Stimulated activated naive B cell treated with anti-CD40 and anti-IgM and Interleukin-4, amounts not matched to agents 10 μg/mL and 1 μg/mL and 100 μg/mL, for 72 hours (primary cell): Measurements from ENCODE around the gene FGF10.

Source experiments
- ATAC-seq, 2 donors: fragments of 150-1000 bp; cut with Tn5 transposase; replicated peaks; 2 replicates each; pipeline ENCODE4 v1.10.0; 2021; ENCODE audit warnings: moderate library complexity in 1 of 2
- DNase-seq: peaks from one replicate; pipeline ENCODE4 v3.0.0; 2021
- H3K27ac Mint-ChIP-seq: one replicate; pipeline ENCODE4 v1.8.0; 2022; ENCODE audit warnings: mild to moderate bottlenecking, mixed read lengths
- H3K27me3 Mint-ChIP-seq, 2 donors: one replicate each; pipeline ENCODE4 v1.8.0; 2022; ENCODE audit warnings: mixed read lengths in 2 of 2
- H3K36me3 Mint-ChIP-seq, 2 donors: one replicate each; pipeline ENCODE4 v1.8.0; 2022; ENCODE audit warnings: mixed read lengths in 2 of 2, mild to moderate bottlenecking in 1 of 2
- H3K4me1 Mint-ChIP-seq, 2 donors: one replicate each; pipeline ENCODE4 v1.8.0; 2022; ENCODE audit warnings: mixed read lengths in 2 of 2, mild to moderate bottlenecking in 1 of 2
- H3K4me3 Mint-ChIP-seq, 2 donors: one replicate each; pipeline ENCODE4 v1.8.0; 2022; ENCODE audit warnings: mild to moderate bottlenecking in 2 of 2, mixed read lengths in 2 of 2, moderate library complexity in 1 of 2
- H3K9me3 Mint-ChIP-seq, 2 donors: one replicate each; pipeline ENCODE4 v1.8.0; 2022; ENCODE audit warnings: mixed read lengths in 2 of 2, mild to moderate bottlenecking in 1 of 2

The FGF10 gene

GRCh38 chr5:44382894-44383293, 6.3 kb downstream of the FGF10 start:
- Mint-ChIP-seq H3K36me3 (no peaks in the 10 kb centered on the region), H3K4me1 (peaks cover 0 to 2% of the 10 kb centered on the region in 2 donors), H3K27me3 (peaks cover 10 to 11% of the 10 kb centered on the region in 2 donors), H3K9me3 (peaks cover 0 to 5% of the 10 kb centered on the region in 2 donors), H3K27ac (no peak overlapping the region), H3K4me3 (no peak overlapping the region)
- ATAC-seq (no peak), DNase-seq (no peak)

DNA sequence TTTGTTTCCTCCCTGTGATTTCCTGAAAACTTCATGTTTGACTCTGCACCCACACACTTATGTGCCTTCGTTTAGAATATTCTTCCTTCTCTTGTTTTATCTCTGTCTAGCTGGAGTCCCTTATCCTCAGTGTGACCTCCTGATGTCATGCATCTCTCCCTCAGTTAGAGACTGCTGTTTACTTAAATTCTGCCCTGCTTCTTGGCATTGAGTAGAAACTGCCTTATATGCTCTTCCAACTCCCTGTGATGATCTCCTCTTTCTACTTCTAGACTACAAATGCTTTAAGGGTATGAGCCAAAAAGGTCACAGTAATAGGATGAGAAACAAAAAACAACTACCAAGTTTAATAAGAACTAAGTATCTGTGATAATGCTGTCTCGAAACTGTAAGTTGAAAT, 12.2 kb downstream of the FGF10 start:
- Mint-ChIP-seq H3K4me3 (no peak overlapping the region), H3K36me3 (no peaks in the 10 kb centered on the region), H3K9me3 (peaks cover 2 to 5% of the 10 kb centered on the region in 2 donors), H3K27ac (no peak overlapping the region), H3K27me3 (no peaks in the 10 kb centered on the region), H3K4me1 (no peaks in the 10 kb centered on the region)
- DNase-seq (no peak), ATAC-seq (no peak)

- DNase-seq (no peak), ATAC-seq (no peak)
- H3K27me3 Mint-ChIP-seq = no peaks in the 10 kb centered on the region
- peaks cover 0 to 6% of the 10 kb centered on the region in 2 donors for H3K9me3 Mint-ChIP-seq
- H3K36me3 Mint-ChIP-seq = no peaks in the 10 kb centered on the region
- no peak overlapping the region for H3K4me3 Mint-ChIP-seq
- no peaks in the 10 kb centered on the region for H3K4me1 Mint-ChIP-seq
- H3K27ac Mint-ChIP-seq = no peak overlapping the region
Observed at GRCh38 chr5:44372028-44372427, 17.2 kb downstream of the FGF10 start.

DNA sequence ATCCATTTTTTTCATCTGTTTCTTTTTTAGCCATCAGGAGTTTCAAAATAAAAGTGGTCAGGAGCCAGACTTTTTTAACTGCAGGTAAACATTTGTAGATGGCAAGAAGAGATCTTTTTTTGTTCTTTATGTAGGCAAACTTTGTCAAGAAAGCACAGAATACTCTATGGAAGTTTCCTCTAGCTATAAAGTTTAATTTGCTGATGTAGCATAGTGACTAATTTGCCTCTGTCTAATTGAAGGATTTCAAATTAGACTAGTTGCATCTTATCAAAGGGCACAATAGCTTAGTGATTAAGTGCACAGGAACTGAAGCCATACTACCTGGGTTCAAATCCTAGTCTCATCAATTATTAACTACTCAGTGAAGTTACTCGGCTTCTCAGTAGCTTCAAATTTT, 22.0 kb downstream of the FGF10 start:
- Mint-ChIP-seq H3K27ac (no peak overlapping the region), H3K27me3 (no peaks in the 10 kb centered on the region), H3K4me3 (no peak overlapping the region), H3K36me3 (no peaks in the 10 kb centered on the region), H3K4me1 (no peaks in the 10 kb centered on the region), H3K9me3 (peaks cover 0 to 3% of the 10 kb centered on the region in 2 donors)
- DNase-seq (no peak), ATAC-seq (no peak)

DNA sequence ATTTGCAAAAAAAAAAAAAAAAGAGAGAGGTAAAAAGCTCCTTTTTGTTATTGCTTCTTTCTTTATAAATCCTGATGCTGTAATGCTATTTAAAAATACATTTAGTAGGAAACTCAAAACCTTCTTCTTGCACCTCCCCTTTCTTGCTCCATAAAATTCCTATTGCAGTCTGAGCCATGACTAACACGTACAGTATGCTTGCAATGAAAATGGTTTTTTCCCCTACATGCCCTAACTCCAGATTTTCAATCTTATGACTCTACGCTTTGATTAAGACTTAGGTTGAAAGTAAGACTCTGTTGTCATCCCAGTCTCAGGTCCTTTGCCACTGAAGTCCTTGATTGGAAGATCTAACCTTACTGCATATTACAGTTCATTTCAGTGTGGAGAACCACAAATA, 23.9 kb downstream of the FGF10 start:
- no peaks in the 10 kb centered on the region for H3K27me3 Mint-ChIP-seq
- peaks cover 0 to 2% of the 10 kb centered on the region in 2 donors for H3K9me3 Mint-ChIP-seq
- H3K4me1 Mint-ChIP-seq = no peaks in the 10 kb centered on the region
- H3K36me3 Mint-ChIP-seq = no peaks in the 10 kb centered on the region
- no peak overlapping the region for H3K4me3 Mint-ChIP-seq
- no peak for ATAC-seq
- H3K27ac Mint-ChIP-seq = no peak overlapping the region
- DNase-seq = no peak

DNA sequence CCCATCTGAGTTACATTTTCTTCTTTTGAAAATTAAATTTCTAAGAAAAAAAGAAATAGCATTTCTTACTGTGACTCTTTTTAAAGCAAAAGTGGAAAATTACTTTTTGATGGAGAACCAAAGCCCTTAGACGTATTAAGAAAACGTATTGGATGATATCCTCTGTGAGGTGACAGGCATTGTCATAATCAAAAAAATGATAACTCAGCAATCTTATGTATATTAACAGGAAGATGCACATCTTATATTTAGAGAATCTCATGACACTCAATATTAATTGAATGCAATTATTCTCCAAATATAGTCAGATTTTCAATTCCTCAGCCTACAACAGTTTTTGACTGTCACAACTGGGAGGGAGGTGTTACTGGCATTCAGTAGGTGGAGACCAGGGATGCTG, 25.1 kb downstream of the FGF10 start:
- Mint-ChIP-seq H3K9me3 (no peaks in the 10 kb centered on the region), H3K36me3 (no peaks in the 10 kb centered on the region), H3K27ac (no peak overlapping the region), H3K4me1 (no peaks in the 10 kb centered on the region), H3K27me3 (no peaks in the 10 kb centered on the region), H3K4me3 (no peak overlapping the region)
- DNase-seq = no peak
- ATAC-seq = no peak

- Mint-ChIP-seq H3K4me1 (no peaks in the 10 kb centered on the region), H3K4me3 (no peak overlapping the region), H3K27me3 (no peaks in the 10 kb centered on the region), H3K27ac (no peak overlapping the region), H3K36me3 (no peaks in the 10 kb centered on the region), H3K9me3 (no peaks in the 10 kb centered on the region)
- ATAC-seq (no peak), DNase-seq (no peak)
Observed at GRCh38 chr5:44361342-44362001, 27.7 kb downstream of the FGF10 start.

GRCh38 chr5:44360919-44361318, 28.3 kb downstream of the FGF10 start:
- Mint-ChIP-seq H3K27ac (no peak overlapping the region), H3K4me3 (no peak overlapping the region), H3K27me3 (no peaks in the 10 kb centered on the region), H3K4me1 (no peaks in the 10 kb centered on the region), H3K36me3 (no peaks in the 10 kb centered on the region), H3K9me3 (no peaks in the 10 kb centered on the region)
- DNase-seq = no peak
- ATAC-seq = no peak

- no peak for ATAC-seq
- Mint-ChIP-seq H3K36me3 (no peaks in the 10 kb centered on the region), H3K4me1 (no peaks in the 10 kb centered on the region), H3K27ac (no peak overlapping the region), H3K4me3 (no peak overlapping the region), H3K27me3 (no peaks in the 10 kb centered on the region), H3K9me3 (no peaks in the 10 kb centered on the region)
- DNase-seq = no peak
Observed at GRCh38 chr5:44358421-44358820, 30.8 kb downstream of the FGF10 start.

GRCh38 chr5:44356231-44356630, 33.0 kb downstream of the FGF10 start:
- no peaks in the 10 kb centered on the region for H3K27me3 Mint-ChIP-seq
- H3K27ac Mint-ChIP-seq = no peak overlapping the region
- no peak overlapping the region for H3K4me3 Mint-ChIP-seq
- H3K9me3 Mint-ChIP-seq = no peaks in the 10 kb centered on the region
- no peak for DNase-seq
- H3K36me3 Mint-ChIP-seq = no peaks in the 10 kb centered on the region
- ATAC-seq = no peak
- H3K4me1 Mint-ChIP-seq = no peaks in the 10 kb centered on the region

- Mint-ChIP-seq H3K9me3 (no peaks in the 10 kb centered on the region), H3K36me3 (no peaks in the 10 kb centered on the region), H3K27me3 (no peaks in the 10 kb centered on the region), H3K4me3 (no peak overlapping the region), H3K4me1 (no peaks in the 10 kb centered on the region), H3K27ac (no peak overlapping the region)
- ATAC-seq (no peak), DNase-seq (no peak)
Observed at GRCh38 chr5:44345871-44346270, 43.3 kb downstream of the FGF10 start.

- Mint-ChIP-seq H3K9me3 (no peaks in the 10 kb centered on the region), H3K27me3 (no peaks in the 10 kb centered on the region), H3K36me3 (no peaks in the 10 kb centered on the region), H3K27ac (peak overlapping the region; percentile 25), H3K4me1 (no peaks in the 10 kb centered on the region), H3K4me3 (no peak overlapping the region)
- DNase-seq = no peak
- ATAC-seq = peak; percentile 61 to 76
Observed at GRCh38 chr5:44336708-44337107, 52.5 kb downstream of the FGF10 start.

DNA sequence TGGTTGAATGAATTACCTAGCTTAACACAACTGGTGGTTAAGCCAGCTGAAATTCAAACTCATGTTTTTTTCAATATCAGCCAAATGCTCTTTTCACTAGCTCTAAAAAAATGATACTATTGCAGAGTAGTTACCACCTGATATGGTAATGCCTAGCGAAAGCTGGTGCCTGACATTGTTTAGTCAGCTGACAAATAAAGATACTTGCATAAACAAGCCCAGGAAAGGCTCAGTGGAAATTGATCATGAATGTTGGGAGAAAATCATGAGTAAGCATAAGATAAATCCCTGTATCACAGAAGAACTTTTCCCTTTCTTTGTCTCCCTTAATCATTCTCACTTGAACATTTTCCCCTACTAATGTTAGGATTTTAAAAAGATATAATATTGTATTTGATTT, 54.6 kb downstream of the FGF10 start:
- Mint-ChIP-seq H3K36me3 (no peaks in the 10 kb centered on the region), H3K4me3 (no peak overlapping the region), H3K27me3 (no peaks in the 10 kb centered on the region), H3K4me1 (no peaks in the 10 kb centered on the region), H3K9me3 (no peaks in the 10 kb centered on the region), H3K27ac (no peak overlapping the region)
- DNase-seq (no peak), ATAC-seq (no peak)

DNA sequence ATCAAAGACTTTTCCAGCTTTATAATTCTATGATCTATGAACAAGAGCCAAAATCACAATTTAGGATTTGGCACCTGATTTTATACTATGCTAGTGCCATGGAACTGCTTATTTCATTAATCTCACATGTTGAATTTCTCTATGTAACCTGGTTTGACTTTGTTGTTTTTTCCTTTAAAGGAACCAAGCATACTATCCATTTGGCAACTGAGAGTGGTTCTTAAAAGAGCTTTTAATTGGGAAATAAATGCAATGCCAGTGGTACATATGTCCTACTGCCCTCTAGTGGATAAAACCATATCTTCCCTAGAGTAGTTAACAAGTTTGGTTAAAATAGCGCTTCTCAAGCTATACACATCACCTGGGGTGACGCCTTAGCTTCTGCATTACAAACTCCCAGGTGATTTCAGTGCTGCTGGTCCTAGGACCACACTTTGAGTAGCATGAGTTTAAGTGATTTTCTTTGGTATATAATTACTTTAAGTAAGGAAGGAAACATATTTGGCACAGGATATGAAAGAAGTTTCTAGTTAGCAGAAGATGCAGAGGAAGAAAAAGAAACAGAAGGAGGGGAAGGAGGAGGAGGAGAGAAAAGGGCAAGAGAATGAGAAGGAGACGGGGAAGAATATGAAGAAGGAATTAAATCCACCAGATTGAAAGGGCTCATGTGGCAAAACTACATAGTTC, 56.8 kb downstream of the FGF10 start:
- H3K4me1 Mint-ChIP-seq = no peaks in the 10 kb centered on the region
- H3K27ac Mint-ChIP-seq = no peak overlapping the region
- DNase-seq (no peak), ATAC-seq (peak; percentile 42 to 57)
- H3K9me3 Mint-ChIP-seq = no peaks in the 10 kb centered on the region
- H3K27me3 Mint-ChIP-seq = no peaks in the 10 kb centered on the region
- no peaks in the 10 kb centered on the region for H3K36me3 Mint-ChIP-seq
- no peak overlapping the region for H3K4me3 Mint-ChIP-seq

GRCh38 chr5:44331471-44332050, 57.7 kb downstream of the FGF10 start:
- ATAC-seq = no peak

More at GRCh38 chr5:44331471-44332050, 57.7 kb downstream of the FGF10 start:
- no peaks in the 10 kb centered on the region for H3K9me3 Mint-ChIP-seq
- DNase-seq = no peak
- no peaks in the 10 kb centered on the region for H3K4me1 Mint-ChIP-seq
- no peak overlapping the region for H3K27ac Mint-ChIP-seq
- H3K4me3 Mint-ChIP-seq = no peak overlapping the region
- no peaks in the 10 kb centered on the region for H3K27me3 Mint-ChIP-seq
- H3K36me3 Mint-ChIP-seq = no peaks in the 10 kb centered on the region
